ENCODE results near the gene RNF14. TPM values are rescaled to one million over a fixed set of nuclear protein-coding genes. Genes with fewer than 3 reads are reported as not detected.

The RNF14 gene
- total RNA-seq, 1 experiment from 2014 or later: 20.1 TPM

- H2BK120ac ChIP-seq (ENCODE audit: low read depth, low read length, poor library complexity, severe bottlenecking): no peak overlapping the region
- Mint-ChIP-seq H3K27ac (no peak overlapping the region), H3K4me3 (no peak overlapping the region), H3K27me3 (ENCODE audit: low read depth) (peaks cover 13% of the 10 kb centered on the region), H3K4me1 (peaks cover 19 to 26% of the 10 kb centered on the region in 2 experiments), H3K36me3 (ENCODE audit: insufficient read depth in 1 of 3, low read depth in 3 of 3) (no peaks in the 10 kb centered on the region), H3K9me3 (no peaks in the 10 kb centered on the region; a peak in 1 of 5 replicates)
- H3K79me2 ChIP-seq (ENCODE audit: insufficient read depth, low read length): no peaks in the 10 kb centered on the region
- H2BK15ac ChIP-seq (ENCODE audit: low read depth, low read length): no peak overlapping the region
- no peak overlapping the region for H3K14ac ChIP-seq (ENCODE audit: insufficient read depth, low read length)
- no peak overlapping the region for H4K91ac ChIP-seq (ENCODE audit: insufficient read length, low read depth, low read length)
- H2BK20ac ChIP-seq (ENCODE audit: low read depth, low read length, poor library complexity, severe bottlenecking): no peak overlapping the region
- H4K8ac ChIP-seq (replicated peaks; ENCODE audit: insufficient read length, low read depth, low read length): no peak overlapping the region
- H2AK5ac ChIP-seq (ENCODE audit: insufficient read length, low read length): no peak overlapping the region
- no peak overlapping the region for H3K23ac ChIP-seq (ENCODE audit: insufficient read length, low read depth, low read length)
- no peak overlapping the region for H3K4ac ChIP-seq (ENCODE audit: low read depth, low read length)
- no peaks in the 10 kb centered on the region for H3K27me3 ChIP-seq (ENCODE audit: insufficient read depth, low read length)
- H4K5ac ChIP-seq (ENCODE audit: insufficient read length, low read depth, low read length): no peak overlapping the region
- DNase-seq: no peak
- H3K9me3 ChIP-seq (ENCODE audit: control insufficient read depth, low read depth, low read length): no peaks in the 10 kb centered on the region
- no peak overlapping the region for H3K18ac ChIP-seq (ENCODE audit: insufficient read length, low read depth, low read length)
- no peak overlapping the region for H3K56ac ChIP-seq (ENCODE audit: insufficient read length, low read depth, low read length)
- no peak overlapping the region for H2BK12ac ChIP-seq (ENCODE audit: insufficient read length, low read depth, low read length)
- no CpG with 5 or more reads among the region's 2 CpGs for WGBS (ENCODE audit: extremely low coverage, insufficient read length, low lambda C conversion rate)
- H3K27ac ChIP-seq (ENCODE audit: insufficient read length, low read depth, low read length): no peak overlapping the region
- H4K20me1 ChIP-seq (ENCODE audit: control insufficient read depth, insufficient read depth, insufficient read length): no peaks in the 10 kb centered on the region
- TF ChIP-seq, protein P1, sequence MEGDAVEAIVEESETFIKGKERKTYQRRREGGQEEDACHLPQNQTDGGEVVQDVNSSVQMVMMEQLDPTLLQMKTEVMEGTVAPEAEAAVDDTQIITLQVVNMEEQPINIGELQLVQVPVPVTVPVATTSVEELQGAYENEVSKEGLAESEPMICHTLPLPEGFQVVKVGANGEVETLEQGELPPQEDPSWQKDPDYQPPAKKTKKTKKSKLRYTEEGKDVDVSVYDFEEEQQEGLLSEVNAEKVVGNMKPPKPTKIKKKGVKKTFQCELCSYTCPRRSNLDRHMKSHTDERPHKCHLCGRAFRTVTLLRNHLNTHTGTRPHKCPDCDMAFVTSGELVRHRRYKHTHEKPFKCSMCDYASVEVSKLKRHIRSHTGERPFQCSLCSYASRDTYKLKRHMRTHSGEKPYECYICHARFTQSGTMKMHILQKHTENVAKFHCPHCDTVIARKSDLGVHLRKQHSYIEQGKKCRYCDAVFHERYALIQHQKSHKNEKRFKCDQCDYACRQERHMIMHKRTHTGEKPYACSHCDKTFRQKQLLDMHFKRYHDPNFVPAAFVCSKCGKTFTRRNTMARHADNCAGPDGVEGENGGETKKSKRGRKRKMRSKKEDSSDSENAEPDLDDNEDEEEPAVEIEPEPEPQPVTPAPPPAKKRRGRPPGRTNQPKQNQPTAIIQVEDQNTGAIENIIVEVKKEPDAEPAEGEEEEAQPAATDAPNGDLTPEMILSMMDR (conservative IDR thresholded peaks at IDR 0.05): no peak
- no peak overlapping the region for H3T11ph ChIP-seq (ENCODE audit: low read length)
- H3K9ac ChIP-seq (ENCODE audit: extremely low read depth, insufficient read length, low read length): no peak overlapping the region
- H3K23me2 ChIP-seq (ENCODE audit: insufficient read length, low read depth, low read length, poor library complexity, severe bottlenecking): no peaks in the 10 kb centered on the region
- no peak overlapping the region for H2AFZ ChIP-seq (ENCODE audit: low read length)
- H3K4me1 ChIP-seq (ENCODE audit: insufficient read depth, low read length): no peaks in the 10 kb centered on the region; the same call in 1 of the 2 replicates
- H2BK5ac ChIP-seq (ENCODE audit: insufficient read length, low read length): no peak overlapping the region
- H3K79me1 ChIP-seq (ENCODE audit: insufficient read depth, low read depth, low read length, poor library complexity, severe bottlenecking): no peaks in the 10 kb centered on the region
- no peak overlapping the region for H3K4me2 ChIP-seq (ENCODE audit: insufficient read depth, insufficient read length, low read length)
Measured at GRCh38 chr5:141948812-141949211, 20.1 kb upstream of the RNF14 start.
